ENCODE results near the gene DPP6. TPM values are rescaled to one million over a fixed set of nuclear protein-coding genes. Genes with fewer than 3 reads are reported as not detected.
"Not testable (repeated sequence)": the region's sequence is repeated elsewhere in the genome, so short reads cannot be mapped to it uniquely, and the experiment has no call there.

The DPP6 gene
- total RNA-seq, 1 experiment from 2014 or later: 7.9 TPM

- in situ Hi-C loops (cut with HindIII; ENCODE audit: low sequenced_read_pairs); DNase-seq (ENCODE audit: low spot score): not testable (repeated sequence)
Observed at GRCh38 chr7:154060551-154060950, 8.4 kb downstream of the DPP6 start.

DNA sequence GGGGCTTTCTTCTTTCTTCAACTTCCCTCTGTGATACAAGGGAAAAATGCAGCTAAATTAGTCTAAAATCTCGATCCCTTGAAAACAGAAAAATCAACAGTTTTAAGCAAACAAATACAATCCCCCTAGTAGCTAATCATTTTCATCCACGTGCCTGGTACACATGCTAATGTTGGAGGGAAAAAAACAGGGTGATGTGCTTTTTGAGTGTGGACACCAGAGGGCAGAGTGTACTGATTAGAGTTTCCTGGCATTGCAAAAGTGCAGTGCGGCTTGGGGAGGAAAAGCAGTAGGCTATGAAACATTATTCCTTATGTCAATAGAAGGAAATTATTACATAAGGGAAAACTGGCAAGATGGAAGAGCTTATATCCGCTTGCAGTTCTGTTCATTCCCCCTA, 19.6 kb downstream of the DPP6 start:
- DNase-seq (ENCODE audit: low spot score): peak; percentile 86
- in situ Hi-C loops (cut with HindIII; ENCODE audit: low sequenced_read_pairs): not testable (repeated sequence)

DNA sequence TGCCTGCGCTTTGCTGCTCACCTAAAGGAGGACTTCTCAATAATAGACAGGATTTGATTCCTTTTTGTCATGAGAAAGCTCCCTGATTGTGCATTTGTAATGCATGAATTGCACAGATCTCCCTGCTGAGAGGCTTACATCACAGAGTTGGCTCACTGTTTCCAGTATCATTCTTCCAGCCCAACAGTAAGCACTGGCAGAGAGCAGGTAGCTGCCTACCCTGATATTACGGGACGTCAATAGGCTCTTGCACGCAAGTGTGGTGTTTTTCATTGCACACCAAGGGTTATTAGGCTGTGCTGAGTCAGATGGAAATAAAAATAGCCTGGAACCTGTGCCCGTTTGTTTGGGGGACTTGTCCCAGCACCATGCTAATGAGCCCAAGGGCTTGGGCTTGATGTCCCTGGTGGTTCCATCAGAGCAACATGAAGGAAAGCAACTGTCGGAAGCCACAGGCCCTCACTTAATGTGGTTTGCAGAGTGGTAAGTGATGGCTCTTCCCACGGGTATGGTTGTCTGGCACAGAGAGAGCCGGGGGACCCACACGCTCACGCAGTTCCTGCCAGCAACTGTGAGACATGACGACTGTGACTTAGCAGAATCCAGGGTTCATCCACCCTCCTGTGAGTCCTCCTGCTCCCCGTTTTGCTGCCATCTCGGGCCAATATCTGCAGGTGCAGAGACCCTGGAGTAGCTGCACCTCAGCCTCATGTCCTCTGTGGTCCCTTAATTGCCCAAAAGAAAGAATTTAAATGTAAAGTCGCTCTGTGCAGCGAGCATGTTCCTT, 20.4 kb downstream of the DPP6 start:
- peak; percentile 61 for DNase-seq (ENCODE audit: low spot score)
- in situ Hi-C loops (cut with HindIII; ENCODE audit: low sequenced_read_pairs): not testable (repeated sequence)

- DNase-seq (ENCODE audit: low spot score); in situ Hi-C loops (cut with HindIII; ENCODE audit: low sequenced_read_pairs): not testable (repeated sequence)
Observed at GRCh38 chr7:154078523-154078922, 26.3 kb downstream of the DPP6 start.

DNA sequence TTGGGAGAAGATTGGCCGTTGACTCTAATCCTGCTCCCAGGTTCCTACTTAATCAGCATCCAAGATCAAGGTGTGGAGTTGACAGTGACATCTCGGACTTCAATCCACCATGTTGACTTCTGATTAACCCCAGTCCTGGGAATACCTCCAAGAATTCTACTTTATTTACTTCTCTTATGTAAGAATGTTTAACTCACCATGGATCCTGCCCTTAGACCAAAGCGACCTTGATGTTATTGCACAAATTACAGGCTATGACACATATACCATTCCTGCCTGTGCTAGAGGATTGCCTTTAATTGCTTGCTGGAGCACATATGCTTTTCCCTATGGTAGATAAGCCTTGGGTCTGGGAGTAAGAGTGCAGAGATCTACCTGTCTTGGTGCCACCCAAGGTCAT, 28.1 kb downstream of the DPP6 start:
- not testable (repeated sequence) for DNase-seq (ENCODE audit: low spot score)

GRCh38 chr7:154087037-154087725, 35.0 kb downstream of the DPP6 start:
- peak; percentile 84 for DNase-seq (ENCODE audit: low spot score)
- in situ Hi-C loops (cut with HindIII; ENCODE audit: low sequenced_read_pairs): not testable (repeated sequence)

More for the DNA sequence above, 28.1 kb downstream of the DPP6 start:
- in situ Hi-C loops (cut with HindIII; ENCODE audit: low sequenced_read_pairs): not testable (repeated sequence)

DNA sequence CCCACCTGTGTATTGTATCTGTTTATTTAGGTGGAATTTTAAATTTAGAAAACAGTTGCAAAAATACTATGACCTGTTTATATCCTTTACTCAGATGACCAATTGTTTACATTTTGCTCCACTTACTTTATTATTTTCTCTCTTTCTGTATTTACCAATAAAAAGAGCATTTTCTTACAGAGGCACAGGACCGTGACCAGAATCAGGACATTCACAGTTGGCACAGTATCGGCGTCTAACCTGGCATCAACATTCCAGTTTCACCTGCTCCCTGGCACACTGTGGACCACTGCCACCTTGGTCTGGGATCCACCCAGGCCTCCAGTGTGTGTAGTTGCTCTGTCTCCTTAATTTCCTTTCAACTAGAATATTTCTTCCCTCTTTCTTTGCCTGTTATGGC, 39.9 kb downstream of the DPP6 start:
- DNase-seq (ENCODE audit: low spot score): peak; percentile 63
- in situ Hi-C loops (cut with HindIII; ENCODE audit: low sequenced_read_pairs): not testable (repeated sequence)

DNA sequence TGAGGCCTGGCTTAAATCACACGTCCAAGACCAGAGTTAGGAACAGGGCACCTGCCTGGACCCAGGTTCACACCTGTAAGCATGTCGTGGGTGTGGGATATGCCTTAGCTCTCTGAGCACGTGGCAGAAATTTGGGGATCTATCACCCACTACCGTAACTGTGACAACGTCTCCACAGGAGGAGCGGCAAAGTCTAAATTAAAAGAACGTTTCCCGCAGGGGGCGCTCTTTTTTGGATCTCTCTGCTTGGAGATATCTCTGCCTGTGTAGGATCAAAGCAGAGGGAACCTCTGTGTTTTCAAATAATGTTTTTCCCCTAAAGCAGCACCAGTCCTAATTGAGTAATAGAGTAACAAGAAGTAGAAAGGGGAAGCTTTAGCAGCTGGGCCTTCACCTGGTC, 43.0 kb downstream of the DPP6 start:
- in situ Hi-C loops (cut with HindIII; ENCODE audit: low sequenced_read_pairs); DNase-seq (ENCODE audit: low spot score): not testable (repeated sequence)

DNA sequence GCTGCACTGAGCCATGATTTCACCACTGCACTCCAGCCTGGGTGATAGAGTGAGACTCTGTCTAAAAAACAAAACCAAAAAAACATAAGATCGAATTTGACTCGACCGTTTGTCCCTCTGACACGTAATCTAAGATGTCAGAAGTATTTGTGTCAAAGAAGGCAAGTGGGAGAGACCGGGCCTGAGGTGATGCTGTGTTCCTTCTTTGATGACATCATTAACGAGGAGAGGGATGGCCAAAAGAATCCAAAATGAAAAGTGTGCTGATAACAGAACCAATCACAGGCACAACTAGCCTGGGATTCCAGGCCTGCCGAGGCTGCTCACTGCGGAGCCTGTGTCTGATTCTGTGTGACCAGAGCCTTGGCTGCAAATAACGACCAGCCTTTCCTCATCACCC, 52.9 kb downstream of the DPP6 start:
- DNase-seq (ENCODE audit: low spot score); in situ Hi-C loops (cut with HindIII; ENCODE audit: low sequenced_read_pairs): not testable (repeated sequence)

DNA sequence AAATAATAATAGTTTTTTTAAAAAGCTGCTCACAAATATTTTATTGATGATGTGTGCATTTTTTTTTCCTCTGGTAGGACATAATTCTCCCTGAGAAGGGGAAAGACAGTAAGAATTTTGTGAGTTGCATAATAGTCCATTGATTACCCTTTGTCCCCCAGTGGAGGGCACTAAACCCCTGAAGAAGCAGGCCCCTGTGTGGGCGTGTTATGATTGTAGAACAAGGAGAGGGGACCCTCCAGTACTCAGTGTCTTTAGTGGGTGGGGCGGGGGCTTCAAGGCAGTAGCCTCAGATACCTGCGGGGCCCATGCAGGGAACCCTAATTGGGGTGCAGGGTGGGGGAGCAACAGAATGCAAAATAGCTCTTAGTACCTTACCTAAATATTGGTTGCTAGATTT, 57.4 kb downstream of the DPP6 start:
- not testable (repeated sequence) for DNase-seq (ENCODE audit: low spot score)

GRCh38 chr7:154113732-154114351, 61.6 kb downstream of the DPP6 start:
- in situ Hi-C loops (cut with HindIII; ENCODE audit: low sequenced_read_pairs); DNase-seq (ENCODE audit: low spot score): not testable (repeated sequence)

More for the DNA sequence above, 57.4 kb downstream of the DPP6 start:
- in situ Hi-C loops (cut with HindIII; ENCODE audit: low sequenced_read_pairs): not testable (repeated sequence)

DNA sequence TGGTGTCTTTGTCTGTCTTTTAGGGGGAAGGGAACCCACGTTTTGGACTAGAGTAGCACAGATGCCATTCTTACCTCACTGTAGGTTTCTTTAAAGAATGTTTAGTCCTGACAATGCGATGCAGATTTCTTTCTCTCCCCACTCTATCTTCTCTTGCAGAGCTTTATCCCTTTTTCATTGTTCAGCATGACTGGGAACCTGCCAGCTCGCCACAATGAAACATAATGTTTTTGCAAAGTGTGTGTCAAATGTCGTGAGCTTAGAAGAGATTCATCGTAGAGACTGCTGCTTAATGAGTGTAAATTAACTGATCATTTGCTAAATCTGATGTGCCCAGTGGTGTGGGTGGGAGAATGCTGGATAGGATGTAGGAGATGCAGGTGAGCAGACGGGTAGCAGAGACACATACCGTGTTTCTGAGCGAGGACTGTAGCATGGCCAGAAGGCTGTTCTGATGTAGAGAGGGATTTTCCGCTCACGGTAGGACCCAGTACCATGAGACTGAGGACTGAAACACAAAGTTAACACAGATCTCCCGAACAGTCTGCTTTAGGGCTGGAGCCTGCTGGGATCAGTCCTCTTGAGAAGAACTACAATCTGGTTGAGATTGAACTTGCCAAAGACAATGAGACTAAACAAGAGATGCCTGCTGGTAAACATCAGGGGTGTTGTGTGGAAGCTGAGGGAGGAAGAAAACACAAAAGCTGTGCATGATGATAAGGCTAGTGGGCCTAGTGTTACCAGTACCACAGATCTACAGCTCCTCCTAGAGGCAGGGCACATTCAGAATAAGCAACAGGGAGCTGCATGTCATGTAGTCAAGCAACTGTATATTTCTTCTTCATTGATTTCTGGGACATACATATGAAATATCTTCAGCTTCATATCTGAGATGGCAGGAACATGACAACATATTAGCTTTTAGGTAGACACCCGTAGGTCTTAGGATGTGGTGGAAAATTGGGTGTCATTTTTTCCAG, 65.5 kb downstream of the DPP6 start:
- in situ Hi-C loops (cut with HindIII; ENCODE audit: low sequenced_read_pairs): not testable (repeated sequence)
- DNase-seq (ENCODE audit: low spot score): peak; percentile 45

GRCh38 chr7:154120825-154121224, 68.6 kb downstream of the DPP6 start:
- DNase-seq (ENCODE audit: low spot score); in situ Hi-C loops (cut with HindIII; ENCODE audit: low sequenced_read_pairs): not testable (repeated sequence)

GRCh38 chr7:154122720-154123119, 70.5 kb downstream of the DPP6 start:
- in situ Hi-C loops (cut with HindIII; ENCODE audit: low sequenced_read_pairs); DNase-seq (ENCODE audit: low spot score): not testable (repeated sequence)

DNA sequence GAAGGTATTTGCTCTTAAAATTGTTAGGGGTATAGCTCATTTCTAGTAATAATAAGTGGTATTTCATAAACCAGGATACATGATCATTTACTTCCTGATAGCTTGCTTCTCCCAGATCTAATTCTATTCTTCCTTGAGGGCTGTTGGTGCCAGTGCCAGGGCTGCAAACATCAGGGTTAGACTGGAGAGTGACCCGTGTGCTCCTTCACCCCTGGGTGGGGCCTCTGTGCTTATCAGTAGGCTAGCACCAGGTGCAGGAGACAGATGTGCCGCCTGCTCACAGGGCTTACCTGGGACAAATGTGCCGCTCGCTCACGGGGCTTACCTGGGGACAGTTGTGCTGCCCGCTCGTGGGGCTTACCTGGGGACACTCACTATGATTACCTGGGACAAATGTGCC, 71.2 kb downstream of the DPP6 start:
- DNase-seq (ENCODE audit: low spot score); in situ Hi-C loops (cut with HindIII; ENCODE audit: low sequenced_read_pairs): not testable (repeated sequence)

GRCh38 chr7:154129142-154129541, 76.9 kb downstream of the DPP6 start:
- in situ Hi-C loops (cut with HindIII; ENCODE audit: low sequenced_read_pairs): not testable (repeated sequence)

DNA sequence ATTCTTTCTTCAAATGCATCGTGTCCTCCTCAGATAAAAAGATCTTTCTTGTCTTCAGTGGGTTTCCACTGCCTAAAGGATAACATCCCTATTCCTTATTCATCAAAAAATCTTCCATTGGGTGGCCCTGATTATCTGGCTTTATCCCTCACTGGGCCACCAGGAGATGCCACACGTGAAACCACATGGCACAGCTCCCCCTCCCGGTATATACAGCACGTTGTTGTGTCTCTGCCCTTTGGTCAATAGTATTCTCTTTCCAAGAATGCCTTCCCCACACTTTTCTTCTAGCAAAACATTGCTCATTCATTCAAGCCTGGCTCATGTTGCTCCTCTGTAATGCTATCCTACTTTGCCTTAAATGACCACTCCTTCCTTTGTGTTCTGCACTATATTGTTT, 80.4 kb downstream of the DPP6 start:
- DNase-seq (ENCODE audit: low spot score); in situ Hi-C loops (cut with HindIII; ENCODE audit: low sequenced_read_pairs): not testable (repeated sequence)

More at GRCh38 chr7:154129142-154129541, 76.9 kb downstream of the DPP6 start:
- not testable (repeated sequence) for DNase-seq (ENCODE audit: low spot score)

DNA sequence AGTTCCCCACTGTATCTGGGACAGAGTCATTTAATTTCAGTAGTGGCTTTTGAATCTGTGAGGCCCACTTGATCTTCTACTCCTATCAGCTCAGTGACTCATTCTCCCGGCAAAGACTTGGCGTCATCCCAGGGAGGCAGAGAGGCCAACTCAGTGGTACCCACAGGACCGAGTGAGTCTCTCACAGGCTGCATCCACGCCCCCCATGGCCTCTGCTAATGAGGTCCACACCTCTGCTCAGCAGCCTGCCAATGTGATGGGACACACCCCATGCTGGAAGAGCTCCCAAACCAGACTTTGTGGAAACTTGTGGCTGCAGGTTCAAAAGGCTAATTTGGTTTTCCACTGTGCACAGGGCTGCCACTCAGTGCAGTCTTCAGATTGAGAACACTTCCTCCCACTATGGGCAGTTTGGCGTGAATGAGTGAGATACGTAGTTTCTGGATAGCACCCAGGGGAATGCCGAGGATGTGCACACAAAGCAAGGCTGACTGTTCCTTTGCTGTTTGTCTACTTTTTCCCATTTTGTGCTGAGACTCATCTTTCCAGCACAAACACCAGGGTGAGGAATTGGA, 81.6 kb downstream of the DPP6 start:
- DNase-seq (ENCODE audit: low spot score); in situ Hi-C loops (cut with HindIII; ENCODE audit: low sequenced_read_pairs): not testable (repeated sequence)
